Aorta (tissue), 5 donors: ENCODE results near the gene RNF213. TPM values are rescaled to one million over a fixed set of nuclear protein-coding genes. Genes with fewer than 3 reads are reported as not detected.

Experiments
- ATAC-seq: fragments of 200-7000 bp; cut with Tn5 transposase; one replicate; pipeline ENCODE4 v1.9.1; 2022; ENCODE audit warnings: moderate library complexity; ENCODE audit not compliant: low FRiP score
- DNase-seq, 2 donors: peaks; one replicate each; pipeline ENCODE4 v3.0.0-alpha.2; 2020
- H3K27ac ChIP-seq, 2 donors: one replicate each; pipeline ENCODE4 v1.5.1; 2013; ENCODE audit warnings: low read length in 2 of 2, mild to moderate bottlenecking in 2 of 2, moderate library complexity in 2 of 2, control low read depth in 1 of 2, inconsistent platforms in 1 of 2, low read depth in 1 of 2
- H3K27me3 ChIP-seq, 2 donors: one replicate each; pipeline ENCODE4 v1.6.1; 2013; ENCODE audit warnings: control low read depth in 1 of 2, low read length in 1 of 2, mild to moderate bottlenecking in 1 of 2, moderate library complexity in 1 of 2; ENCODE audit not compliant: insufficient read depth in 2 of 2, control insufficient read depth in 1 of 2
- H3K36me3 ChIP-seq, 2 donors: one replicate each; pipeline ENCODE4 v1.6.1; 2013; ENCODE audit warnings: control low read depth in 1 of 2, low read length in 1 of 2, mild to moderate bottlenecking in 1 of 2; ENCODE audit not compliant: insufficient read depth in 2 of 2, control insufficient read depth in 1 of 2
- H3K4me1 ChIP-seq, 2 donors: one replicate each; pipeline ENCODE4 v1.6.1; 2013; ENCODE audit warnings: low read length in 2 of 2, control low read depth in 1 of 2, mild to moderate bottlenecking in 1 of 2, moderate library complexity in 1 of 2; ENCODE audit not compliant: insufficient read depth in 2 of 2, control insufficient read depth in 1 of 2
- H3K4me3 ChIP-seq, 2 donors: one replicate each; pipeline ENCODE4 v1.5.1; 2013; ENCODE audit warnings: low read length in 2 of 2, control low read depth in 1 of 2, mild to moderate bottlenecking in 1 of 2
- H3K9me3 ChIP-seq: one replicate; pipeline ENCODE4 v1.6.1; 2013; ENCODE audit warnings: mild to moderate bottlenecking, low read length; ENCODE audit not compliant: control insufficient read depth
- WGBS, 2 donors: extraction: QIAGEN DNeasy Blood & Tissue Kit; methylation state at CpG; one replicate each; pipeline ENCODE4 v1.1.7; 2013; 5-methylcytosine and 5-hydroxymethylcytosine counted together
- intact Hi-C, 2 donors: fragments of 100-400 bp; cut with DNase I; formaldehyde crosslinking; loops; one replicate each; pipeline versions ENCODE4 v1.14.2 to v1.15.0; 2022
- polyA plus RNA-seq, 2 donors: library from polyadenylated mRNA; stranded (reverse); fragments of 200-250 nt; gene quantifications; one replicate each; pipeline ENCODE4 v1.2.3, GENCODE V29; 2013
- total RNA-seq, 2 donors: library from RNA; stranded (reverse); fragmentation: NEBNext Ultra II Directional; extraction: Animal tissue kit (Norgen Biotek cat#: 25700); gene quantifications; one replicate each; pipeline ENCODE4 v1.2.1, GENCODE V29; 2021
- donor health status: healthy with polysubstance abuse.
- donor health status: Bipolar disorder and iron deficiency.
- donor health status: DM: no; HTN: no; CAD: no.
- donor health status: DM: no; HTN: no; CAD: no.
- donor health status: DM: yes; HTN: yes; CAD: no.

RNF213 gene
- total and polyA plus RNA-seq, 4 donors: 18.7 to 231 (median 105) TPM

DNA sequence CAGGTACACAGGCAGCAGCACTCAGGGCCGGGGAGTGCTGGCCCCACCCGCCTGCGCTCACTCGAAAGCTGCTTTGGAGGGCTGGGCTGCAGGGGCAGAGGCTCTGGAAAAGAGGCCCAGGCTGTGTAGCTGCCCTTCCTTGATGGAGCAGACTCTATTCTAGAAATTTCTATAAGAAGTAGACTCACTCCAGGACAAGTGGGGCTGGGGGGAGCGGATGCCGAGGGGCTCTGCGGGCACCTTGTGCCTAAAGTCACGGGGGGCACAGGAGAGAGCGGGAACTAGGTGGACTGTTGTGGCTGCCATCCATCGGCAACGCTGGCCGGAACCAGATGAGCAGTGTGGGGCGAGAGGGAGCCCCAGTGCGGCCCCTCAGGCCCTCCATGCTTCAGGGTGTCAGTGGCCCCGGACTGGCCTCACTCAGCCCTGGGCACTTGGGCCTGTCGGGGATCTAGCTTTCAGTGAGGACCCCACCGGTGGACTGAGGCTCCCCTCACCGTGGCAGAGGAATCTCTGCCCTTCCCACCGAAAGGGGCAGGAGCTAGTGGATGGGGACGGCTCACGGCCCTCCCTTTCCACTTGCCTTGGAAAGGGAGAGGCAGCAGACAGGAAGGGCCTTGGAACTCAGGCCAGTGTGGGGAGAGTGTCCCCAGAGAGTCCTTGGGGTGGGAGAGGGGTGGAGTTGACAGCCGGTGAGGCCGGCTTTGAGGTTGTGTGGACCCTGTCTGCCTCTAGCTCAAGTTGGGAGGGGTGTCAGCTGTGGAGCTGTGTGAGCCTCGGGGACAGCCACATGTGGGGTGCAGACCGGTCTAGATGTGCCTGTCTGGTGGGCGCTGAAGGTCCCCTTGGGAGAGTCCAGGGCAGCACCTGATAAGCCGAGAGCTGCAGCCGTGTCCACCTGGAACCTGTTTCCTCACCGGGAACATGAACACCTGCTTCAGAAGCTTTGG, 170.9 kb downstream of the RNF213 start:
- Histone ChIP-seq H3K9me3 (no peaks in the 10 kb centered on the region), H3K27me3 (no peaks in the 10 kb centered on the region), H3K4me3 (no peak overlapping the region), H3K4me1 (no peaks in the 10 kb centered on the region), H3K27ac (no peak overlapping the region), H3K36me3 (no peaks in the 10 kb centered on the region)
- intact Hi-C loops: loop anchor here (2.0 to 5.0 kb wide), 2 partner anchors 46 to 143 kb away; partner anchors contain the start of gene NPTX1 (in 1 of the 2)
- DNase-seq: peak; percentile 27 to 57
- WGBS, 2 donors: 87 to 89% methylated on average over 29 of the region's 29 CpGs
- no peak for ATAC-seq

DNA sequence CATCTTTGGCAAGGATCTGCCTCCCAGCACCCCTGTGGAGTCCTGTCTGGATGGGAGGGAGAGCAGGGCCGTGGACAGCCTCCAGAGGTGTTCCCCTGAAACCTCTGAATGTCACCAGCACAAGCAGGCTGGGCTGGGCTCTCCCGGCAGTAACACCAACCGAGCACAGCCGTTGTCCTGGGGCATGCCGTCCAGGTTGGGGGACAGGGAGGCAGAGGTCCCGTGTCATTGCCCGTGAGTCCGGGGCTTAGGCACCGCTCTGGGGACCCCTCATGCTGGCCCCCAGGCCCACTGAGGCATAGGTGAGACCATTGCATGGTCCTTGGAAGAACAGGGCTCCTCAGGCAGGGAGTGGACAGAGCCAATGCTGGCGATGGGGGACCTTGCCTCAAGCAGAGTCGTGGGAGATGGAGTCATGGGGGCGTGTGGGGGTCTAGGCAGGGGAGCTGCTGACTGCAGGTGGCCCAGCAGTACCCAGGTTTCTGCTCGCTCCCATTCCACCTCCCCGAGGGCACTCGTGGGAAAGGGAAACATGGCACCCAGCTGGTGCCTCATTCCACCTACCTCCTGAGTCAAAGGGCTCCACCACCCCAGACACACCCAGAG, 171.8 kb downstream of the RNF213 start:
- 78 to 83% methylated on average over 14 to 15 of the region's 15 CpGs for WGBS, 2 donors
- DNase-seq (peak in 1 of 2 donors; percentile 33), ATAC-seq (no peak)
- Histone ChIP-seq H3K27me3 (no peaks in the 10 kb centered on the region), H3K27ac (no peak overlapping the region), H3K4me3 (no peak overlapping the region), H3K4me1 (no peaks in the 10 kb centered on the region), H3K9me3 (no peaks in the 10 kb centered on the region), H3K36me3 (no peaks in the 10 kb centered on the region)
- intact Hi-C loops: loop anchor here in 1 of 2 donors (5.0 kb wide), 1 partner anchor 45 kb away; the partner anchor contains the start of gene NPTX1

DNA sequence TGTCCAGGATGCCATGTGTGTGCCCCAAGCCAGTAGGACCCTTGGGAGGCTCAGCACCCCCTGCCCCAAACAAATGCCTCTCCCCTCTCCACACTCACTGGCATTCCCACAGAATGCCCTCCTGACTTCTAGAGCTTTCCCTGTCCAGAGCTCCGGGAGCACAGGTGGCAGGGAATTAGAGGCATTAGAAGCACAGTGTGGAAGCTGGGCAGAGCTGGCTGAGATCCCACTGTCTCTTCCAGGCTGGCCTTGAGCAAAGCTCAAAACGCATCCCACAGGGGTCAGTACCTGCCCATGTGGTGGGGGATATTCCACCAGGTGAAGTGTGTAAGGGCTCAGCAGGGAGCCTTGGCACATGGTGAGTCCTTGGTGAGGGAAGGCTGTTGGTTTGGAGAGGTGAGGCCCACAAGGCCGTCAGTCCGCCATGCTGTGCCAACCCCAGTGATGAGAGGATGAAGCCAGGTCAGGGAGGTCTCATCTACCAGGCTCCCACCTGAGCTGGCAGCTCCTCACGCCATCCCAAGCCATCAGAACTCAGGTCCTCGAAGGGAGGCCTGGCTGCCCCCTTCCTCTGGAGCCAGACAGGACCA, 172.4 kb downstream of the RNF213 start:
- Histone ChIP-seq H3K4me1 (no peaks in the 10 kb centered on the region), H3K27ac (no peak overlapping the region), H3K9me3 (no peaks in the 10 kb centered on the region), H3K27me3 (no peaks in the 10 kb centered on the region), H3K4me3 (no peak overlapping the region), H3K36me3 (no peaks in the 10 kb centered on the region)
- intact Hi-C loops: loop anchor here in 1 of 2 donors (5.0 kb wide), 1 partner anchor 44 kb away; the partner anchor contains the start of gene NPTX1
- no peak for ATAC-seq
- DNase-seq: no peak
- 79 to 85% methylated on average over 6 of the region's 6 CpGs for WGBS, 2 donors

DNA sequence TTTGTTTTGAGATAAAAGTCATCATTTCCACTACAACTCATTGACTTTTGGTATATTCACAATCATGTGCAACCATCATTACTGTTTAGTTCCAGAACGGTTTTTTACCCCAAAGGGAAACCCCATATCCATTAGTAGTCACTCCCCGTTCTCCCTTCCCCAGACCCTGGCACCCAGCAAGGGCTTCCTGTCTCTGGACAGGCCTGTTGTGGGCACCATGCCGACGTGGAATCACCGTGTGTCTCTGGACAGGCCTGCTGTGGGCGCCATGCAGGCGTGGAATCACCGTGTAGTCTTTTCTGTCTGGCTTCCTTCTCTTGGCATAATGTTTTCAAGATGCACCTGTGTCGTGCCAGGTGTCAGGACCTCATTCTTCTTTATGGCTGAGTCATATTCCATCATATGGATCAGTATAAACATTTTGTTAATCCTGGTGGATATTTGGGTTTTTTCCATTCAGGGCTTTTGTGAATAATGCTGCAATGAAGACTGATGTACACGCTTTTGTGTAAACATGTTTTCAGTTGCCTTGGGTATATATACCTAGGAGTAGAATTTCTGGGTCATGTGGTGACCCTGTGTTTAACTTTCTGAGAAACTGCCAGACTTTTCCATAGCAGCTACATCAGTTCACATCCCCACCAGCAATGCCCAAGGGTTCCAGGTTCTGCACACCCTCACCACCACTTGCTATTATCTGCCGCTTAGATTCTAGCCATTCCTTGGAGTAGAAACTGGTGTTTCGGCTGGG, 173.4 kb downstream of the RNF213 start:
- no peaks in the 10 kb centered on the region for H3K4me1 ChIP-seq
- H3K36me3 ChIP-seq: no peaks in the 10 kb centered on the region
- no peak for ATAC-seq
- H3K27ac ChIP-seq: no peak overlapping the region
- H3K4me3 ChIP-seq: no peak overlapping the region
- no peaks in the 10 kb centered on the region for H3K9me3 ChIP-seq
- intact Hi-C loops: loop anchor here in 1 of 2 donors (5.0 kb wide), 1 partner anchor 43 kb away; the partner anchor contains the start of gene NPTX1
- DNase-seq: peak in 1 of 2 donors; percentile 33
- WGBS, 2 donors: 78 to 80% methylated on average over 12 of the region's 12 CpGs
- H3K27me3 ChIP-seq: no peaks in the 10 kb centered on the region

DNA sequence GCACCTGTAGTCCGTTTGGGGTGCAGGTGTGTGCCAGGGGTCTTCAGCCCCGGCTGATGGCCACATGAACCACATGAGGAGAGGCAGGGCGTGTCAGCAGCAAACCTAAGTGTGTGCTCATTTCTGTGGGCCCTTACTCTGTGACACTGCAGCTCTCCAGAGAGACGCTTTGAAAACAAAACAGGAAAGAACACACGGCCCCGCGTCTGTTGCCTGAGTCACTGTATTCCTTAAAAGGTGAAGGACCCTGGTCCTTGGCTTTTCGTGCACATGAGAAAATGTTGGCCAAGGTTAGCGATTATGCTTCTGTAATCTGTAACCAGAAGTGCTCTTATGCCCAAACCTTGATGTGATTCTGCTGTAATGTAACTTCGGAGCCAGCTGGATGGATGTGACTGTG, 176.9 kb downstream of the RNF213 start:
- DNase-seq (no peak), ATAC-seq (no peak)
- Histone ChIP-seq H3K36me3 (no peaks in the 10 kb centered on the region), H3K9me3 (no peaks in the 10 kb centered on the region), H3K4me1 (no peaks in the 10 kb centered on the region), H3K27me3 (no peaks in the 10 kb centered on the region), H3K27ac (peak overlapping the region in 1 of 2 donors; percentile 10), H3K4me3 (no peak overlapping the region)
- 27 to 35% methylated on average over 10 of the region's 10 CpGs for WGBS, 2 donors
- intact Hi-C loops: no loop called here

DNA sequence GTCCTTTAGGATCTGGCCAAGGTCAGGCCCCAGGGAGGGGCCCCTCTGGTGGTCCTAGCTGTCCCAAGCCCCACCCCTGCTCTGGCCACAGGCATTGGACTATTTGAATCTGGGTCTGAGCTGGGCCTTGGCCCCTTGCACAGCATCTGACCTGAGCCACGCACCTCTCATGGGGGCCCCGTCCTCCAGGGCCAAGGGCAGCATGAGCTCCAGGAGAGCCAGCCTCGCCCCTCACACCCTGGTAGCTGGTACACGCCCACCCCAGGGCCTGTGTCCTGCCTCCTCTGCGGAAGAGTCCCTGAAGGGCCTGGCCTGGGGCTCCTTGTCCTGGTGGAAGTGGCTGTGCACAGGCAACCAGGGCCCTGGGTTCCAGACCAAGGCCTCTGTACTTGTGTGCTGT, 178.2 kb downstream of the RNF213 start:
- ATAC-seq: no peak
- intact Hi-C loops: no loop called here
- no peak overlapping the region for H3K4me3 ChIP-seq
- no peaks in the 10 kb centered on the region for H3K9me3 ChIP-seq
- H3K27me3 ChIP-seq: no peaks in the 10 kb centered on the region
- DNase-seq: no peak
- no peak overlapping the region for H3K27ac ChIP-seq
- 94 to 98% methylated on average over 4 to 5 of the region's 5 CpGs for WGBS, 2 donors
- no peaks in the 10 kb centered on the region for H3K36me3 ChIP-seq
- H3K4me1 ChIP-seq: no peaks in the 10 kb centered on the region

DNA sequence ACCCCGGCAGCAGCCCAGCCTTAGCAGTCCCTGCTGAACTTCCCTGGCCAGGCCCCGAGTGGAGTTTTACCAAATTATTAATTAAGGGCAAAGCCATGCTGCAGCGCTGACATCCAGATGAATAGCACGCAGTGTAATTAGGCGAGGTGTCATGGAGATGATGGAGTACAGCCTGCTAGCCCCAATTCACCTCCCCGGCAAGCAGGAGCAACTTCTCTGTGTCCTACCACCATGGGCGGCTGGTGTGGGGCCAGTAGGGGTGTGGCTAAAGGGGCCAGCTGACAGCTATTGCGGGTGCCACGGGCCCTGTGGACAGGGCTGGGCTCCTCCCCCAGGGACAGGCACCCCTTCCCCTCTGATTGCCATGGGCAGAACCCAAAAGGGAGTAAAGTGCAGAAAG, 178.8 kb downstream of the RNF213 start:
- intact Hi-C loops: no loop called here

DNA sequence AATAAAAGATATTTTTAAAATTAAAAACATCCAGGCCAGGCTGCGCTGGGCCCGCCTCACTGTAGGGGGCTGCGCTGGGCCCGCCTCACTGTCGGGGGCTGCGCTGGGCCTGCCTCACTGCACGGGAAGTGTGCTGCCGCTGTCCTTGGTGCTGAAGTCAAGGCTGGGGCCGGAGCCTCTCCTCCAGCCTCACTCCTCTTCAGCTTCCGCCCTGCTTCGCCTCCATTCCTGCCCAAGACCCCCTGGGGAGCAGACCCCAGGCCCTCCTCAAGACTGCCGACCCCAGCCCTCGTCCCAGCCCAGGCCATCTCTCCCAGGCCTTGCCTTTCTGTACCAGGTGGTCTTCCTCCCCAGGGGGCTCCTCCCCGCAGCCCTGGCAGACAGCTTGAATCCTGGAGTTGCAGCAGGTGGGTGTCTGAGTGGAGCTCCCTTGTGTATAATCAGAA, 180.5 kb downstream of the RNF213 start:
- H3K36me3 ChIP-seq: no peaks in the 10 kb centered on the region
- no peaks in the 10 kb centered on the region for H3K4me1 ChIP-seq
- no peak for ATAC-seq
- WGBS, 2 donors: 20 to 23% methylated on average over 14 of the region's 14 CpGs
- no peak overlapping the region for H3K27ac ChIP-seq
- no peaks in the 10 kb centered on the region for H3K9me3 ChIP-seq
- intact Hi-C loops: no loop called here
- H3K4me3 ChIP-seq: no peak overlapping the region
- no peaks in the 10 kb centered on the region for H3K27me3 ChIP-seq
- peak in 1 of 2 donors; percentile 85 for DNase-seq

More for the DNA sequence above, 178.8 kb downstream of the RNF213 start:
- H3K27ac ChIP-seq: no peak overlapping the region
- ATAC-seq: no peak
- no peak for DNase-seq
- H3K27me3 ChIP-seq: no peaks in the 10 kb centered on the region
- H3K4me1 ChIP-seq: no peaks in the 10 kb centered on the region
- H3K4me3 ChIP-seq: no peak overlapping the region
- H3K9me3 ChIP-seq: no peaks in the 10 kb centered on the region
- no peaks in the 10 kb centered on the region for H3K36me3 ChIP-seq
- WGBS, 2 donors: 78 to 80% methylated on average over 9 of the region's 9 CpGs
